Measurements from ENCODE around the gene RABAC1. TPM values are rescaled to one million over a fixed set of nuclear protein-coding genes. Genes with fewer than 3 reads are reported as not detected.

The RABAC1 gene
- total and polyA plus RNA-seq, 2 of the 8 experiments (the other 6 are each of a cell fraction or from before 2014, with no cell fraction given), result 124 to 439 TPM

- Histone ChIP-seq H3K9ac (replicated peaks in 1 of 4; ENCODE audit: extremely low read depth in 1 of 4, low read depth in 3 of 4, low read length in 3 of 4) (no peak overlapping the region), H2BK5ac (ENCODE audit: low read depth, low read length) (no peak overlapping the region), H3K79me2 (ENCODE audit: control insufficient read depth in 1 of 2, insufficient read depth in 2 of 2, low read length in 2 of 2) (no peaks in the 10 kb centered on the region), H2AFZ (ENCODE audit: low read length) (no peak overlapping the region), H4K8ac (ENCODE audit: extremely low read depth, insufficient read depth, low read length) (no peak overlapping the region), H3K18ac (ENCODE audit: extremely low read depth, low read length) (no peak overlapping the region), H3K4me3 (ENCODE audit: extremely low read depth in 1 of 4, insufficient read depth in 2 of 4, low read depth in 3 of 4, low read length in 4 of 4) (no peak overlapping the region), H3K23ac (ENCODE audit: insufficient read length) (no peak overlapping the region), H3K4ac (replicated peaks; ENCODE audit: insufficient read length, low read depth, low read length) (no peak overlapping the region), H2BK12ac (ENCODE audit: low read depth, low read length) (no peak overlapping the region), H2BK15ac (ENCODE audit: low read length) (0 out of 2 replicates have a peak overlapping the region, but pooled peaks have one; percentile 53), H3K4me2 (ENCODE audit: insufficient read depth in 1 of 2, low read depth in 2 of 2, low read length in 2 of 2) (no peak overlapping the region), H3K79me1 (ENCODE audit: low read depth, low read length) (no peaks in the 10 kb centered on the region), H3K9me3 (ENCODE audit: insufficient read depth in 2 of 2, low read depth in 1 of 2, low read length in 1 of 2) (no peaks in the 10 kb centered on the region), H3K27me3 (replicated peaks in 1 of 4; ENCODE audit: control insufficient read depth in 3 of 4, extremely low read depth in 1 of 4, insufficient read depth in 3 of 4, low read length in 3 of 4) (peaks cover 3 to 24% (median 22%) of the 10 kb centered on the region in 4 experiments), H4K91ac (replicated peaks; ENCODE audit: insufficient read length, low read length) (no peak overlapping the region), H3K36me3 (ENCODE audit: control insufficient read depth in 2 of 4, insufficient read depth in 4 of 4, low read length in 3 of 4) (peaks cover 2 to 8% (median 6%) of the 10 kb centered on the region in 4 experiments; a peak in 3 of 8 replicates), H3K23me2 (ENCODE audit: low read depth, low read length) (peaks cover 13% of the 10 kb centered on the region; the same call in 1 of the 2 replicates), H3K27ac (ENCODE audit: low read depth, low read length) (no peak overlapping the region), H3K4me1 (replicated peaks in 1 of 4; ENCODE audit: control insufficient read depth in 3 of 4, insufficient read depth in 4 of 4, low read length in 3 of 4) (peaks cover 0 to 9% (median 7%) of the 10 kb centered on the region in 4 experiments; a peak in 6 of 7 replicates), H3K14ac (ENCODE audit: insufficient read length) (no peak overlapping the region), H3K56ac (replicated peaks; ENCODE audit: insufficient read length, low read depth, low read length) (no peak overlapping the region), H2BK120ac (replicated peaks; ENCODE audit: low read depth, low read length) (no peak overlapping the region), H4K5ac (ENCODE audit: insufficient read length, low read depth, low read length) (no peak overlapping the region), H2BK20ac (ENCODE audit: low read length) (no peak overlapping the region), H4K20me1 (replicated peaks in 1 of 2; ENCODE audit: control insufficient read depth in 1 of 2, insufficient read depth in 2 of 2, low read length in 2 of 2) (peaks cover 6 to 20% of the 10 kb centered on the region in 2 experiments), H2AK5ac (ENCODE audit: low read depth, low read length) (no peak overlapping the region)
- POLR2A ChIA-PET (ENCODE audit: partially characterized antibody), result interaction anchor here (1.1 kb wide), 1 partner anchor 13 kb away, joined by 3 read pairs; no protein-coding TSS in a partner anchor
- DNase-seq (ENCODE audit: low read depth in 1 of 2, low spot score in 2 of 2) (no peak), FAIRE-seq (no peak)
- WGBS, 2 experiments (ENCODE audit: extremely low coverage in 1 of 2, insufficient coverage in 1 of 2, insufficient read length in 1 of 2, insufficient replicate concordance in 2 of 2, low coverage in 1 of 2, low lambda C conversion rate in 2 of 2, missing lambda C conversion rate in 1 of 2), result 91% methylated on average over 12 of the region's 15 CpGs; no CpG with 5 or more reads in 1 of the 2 experiments
- CTCF ChIA-PET (ENCODE audit: partially characterized antibody), result interaction anchor here (0.8 kb wide), 2 partner anchors 37 to 432 kb away, joined by 3 to 4 read pairs; no protein-coding TSS in a partner anchor
- no peak for TF ChIP-seq GABPA (IDR thresholded peaks at IDR 0.05; ENCODE audit: borderline replicate concordance, insufficient read depth, low read length)
- TF ChIP-seq KDM5A (IDR thresholded peaks at IDR 0.05; ENCODE audit: low read length), result no peak
- no peak for TF ChIP-seq SP4 (IDR thresholded peaks at IDR 0.05; ENCODE audit: low read length)
- no peak for TF ChIP-seq TAF1 (IDR thresholded peaks at IDR 0.05; ENCODE audit: low read depth, low read length)
- no peak for TF ChIP-seq CREB1 (IDR thresholded peaks at IDR 0.05)
- no peak for TF ChIP-seq CTCF (IDR thresholded peaks at IDR 0.05; ENCODE audit: control extremely low read depth in 1 of 3, insufficient read depth in 1 of 3, low read depth in 1 of 3, low read length in 3 of 3)
- TF ChIP-seq POLR2AphosphoS5 (IDR thresholded peaks at IDR 0.05; ENCODE audit: low read depth, low read length), result no peak
- TF ChIP-seq YY1 (IDR thresholded peaks at IDR 0.05; ENCODE audit: low read depth, low read length), result no peak
- no peak for TF ChIP-seq ASH2L (IDR thresholded peaks at IDR 0.05; ENCODE audit: low read length)
- TF ChIP-seq RNF2 (IDR thresholded peaks at IDR 0.05; ENCODE audit: borderline replicate concordance, low read depth, low read length, missing control alignments, poor library complexity, severe bottlenecking), result no peak
- no peak for TF ChIP-seq PHF8 (conservative IDR thresholded peaks at IDR 0.05; ENCODE audit: low read depth, low read length)
- no peak for TF ChIP-seq CBX5 (IDR thresholded peaks at IDR 0.05; ENCODE audit: low read depth, low read length)
Measured at GRCh38 chr19:41991025-41991424, 31.9 kb upstream of the RABAC1 start.

All from H1 (cell line).